Transverse colon (tissue), 4 donors: ENCODE measurements around the gene ABCA7. TPM values are rescaled to one million over a fixed set of nuclear protein-coding genes. Genes with fewer than 3 reads are reported as not detected.
A peak's percentile ranks its signal among the peaks of the same experiment; 100 is the strongest.

Experiments
- DNase-seq: peaks from one replicate; pipeline ENCODE4 v3.0.0-alpha.2; 2019
- H3K27ac ChIP-seq, 4 donors: fragments of 200-600 bp; sonication (generic); 2 replicates each; pipeline ENCODE4 v1.5.1; 2016 to 2018; ENCODE audit warnings: inconsistent platforms in 4 of 4
- H3K27me3 ChIP-seq: fragments of 200-600 bp; sonication (generic); 2 replicates; pipeline ENCODE4 v1.5.1; 2017; ENCODE audit warnings: inconsistent platforms
- H3K36me3 ChIP-seq, 4 donors: fragments of 200-600 bp; sonication (generic); 2 replicates each; pipeline ENCODE4 v1.5.1; 2017 to 2019; ENCODE audit warnings: inconsistent platforms in 4 of 4
- H3K4me1 ChIP-seq, 4 donors: fragments of 200-600 bp; sonication (generic); 2 replicates each; pipeline ENCODE4 v1.5.1; 2017 to 2020; ENCODE audit warnings: inconsistent platforms in 4 of 4
- H3K4me3 ChIP-seq, 4 donors: fragments of 200-600 bp; sonication (generic); 1 replicate in 1 of 4; 2 replicates in 3 of 4; pipeline versions ENCODE4 v1.5.1 to v1.6.1; 2017 to 2019; ENCODE audit warnings: inconsistent platforms in 4 of 4
- H3K9me3 ChIP-seq, 2 donors: fragments of 200-600 bp; sonication (generic); 2 replicates each; pipeline ENCODE4 v1.5.1; 2017 to 2019; ENCODE audit warnings: inconsistent platforms in 2 of 2
- CTCF ChIP-seq, 5 experiments: fragments of 200-600 bp in 3 of 5; fragments of 450-650 bp in 2 of 5; sonication (generic) in 3 of 5; IDR thresholded peaks; 1 replicate in 2 of 5; 2 replicates in 3 of 5; pipeline ENCODE4 v1.5.1; 2016 to 2017; ENCODE audit warnings: antibody characterized with exemption in 5 of 5, inconsistent platforms in 3 of 5, mild to moderate bottlenecking in 2 of 5, moderate library complexity in 1 of 5
- EP300 ChIP-seq: sonication (generic); formaldehyde crosslinking; IDR thresholded peaks from one replicate; pipeline ENCODE4 v1.6.1; 2017; ENCODE audit warnings: antibody characterized with exemption, low read depth
- POLR2A ChIP-seq: fragments of 450-650 bp; IDR thresholded peaks from one replicate; pipeline ENCODE4 v1.6.1; 2016; ENCODE audit warnings: antibody characterized with exemption, mild to moderate bottlenecking, moderate library complexity
- POLR2AphosphoS5 ChIP-seq, 3 donors: sonication (generic); formaldehyde crosslinking; IDR thresholded peaks; one replicate each; pipeline ENCODE4 v1.6.1; 2016; ENCODE audit warnings: antibody characterized with exemption in 3 of 3
- WGBS, 2 donors: methylation state at CpG; one replicate each; pipeline ENCODE4 v1.1.5; 2018; ENCODE audit warnings: low coverage in 1 of 2; 5-methylcytosine and 5-hydroxymethylcytosine counted together
- in situ Hi-C, 4 donors: fragments of 200-750 bp; cut with MboI; loops; one replicate each; pipeline versions ENCODE4 v1.15.0 to v1.15.1; 2017; ENCODE audit warnings: low sequenced_read_pairs in 3 of 4, low pct_ligation_motif_present in 1 of 4, low pct_unique_long_range_greater_than_20kb in 1 of 4
- intact Hi-C: fragments of 100-400 bp; cut with DNase I; formaldehyde crosslinking; loops from one replicate; pipeline ENCODE4 v1.15.1; 2023; ENCODE audit warnings: low total_unique reads
- total RNA-seq, 4 donors: library from RNA; depleted of rRNA; stranded (reverse); fragments of >200 nt; gene quantifications; one replicate each; pipeline ENCODE4 v1.1.0, GENCODE V29; 2016

ABCA7 gene
- total RNA-seq, 4 donors from 2014 or later: 47.1 to 128 (median 82.0) TPM

- H3K36me3 ChIP-seq: no peaks in the 10 kb centered on the region
- H3K27ac ChIP-seq: no peak overlapping the region
- H3K27me3 ChIP-seq: no peaks in the 10 kb centered on the region
- no peak overlapping the region for H3K4me3 ChIP-seq
- no peaks in the 10 kb centered on the region for H3K9me3 ChIP-seq
- H3K4me1 ChIP-seq: peaks cover 0 to 60% (median 30%) of the 10 kb centered on the region in 4 donors
- in situ Hi-C loops: no loop called here
- peak; percentile 45 for DNase-seq
- no peak for TF ChIP-seq EP300
- TF ChIP-seq CTCF (IDR thresholded peaks at IDR 0.05): no peak
- no peak for TF ChIP-seq POLR2A
- no peak for TF ChIP-seq POLR2AphosphoS5 (IDR thresholded peaks at IDR 0.05)
- 85% methylated on average over 41 of the region's 45 CpGs; no CpG with 5 or more reads in 1 of the 2 donors for WGBS, 2 donors
- intact Hi-C loops: no loop called here
Observed at GRCh38 chr19:1079566-1080111, 39.7 kb downstream of the ABCA7 start.

DNA sequence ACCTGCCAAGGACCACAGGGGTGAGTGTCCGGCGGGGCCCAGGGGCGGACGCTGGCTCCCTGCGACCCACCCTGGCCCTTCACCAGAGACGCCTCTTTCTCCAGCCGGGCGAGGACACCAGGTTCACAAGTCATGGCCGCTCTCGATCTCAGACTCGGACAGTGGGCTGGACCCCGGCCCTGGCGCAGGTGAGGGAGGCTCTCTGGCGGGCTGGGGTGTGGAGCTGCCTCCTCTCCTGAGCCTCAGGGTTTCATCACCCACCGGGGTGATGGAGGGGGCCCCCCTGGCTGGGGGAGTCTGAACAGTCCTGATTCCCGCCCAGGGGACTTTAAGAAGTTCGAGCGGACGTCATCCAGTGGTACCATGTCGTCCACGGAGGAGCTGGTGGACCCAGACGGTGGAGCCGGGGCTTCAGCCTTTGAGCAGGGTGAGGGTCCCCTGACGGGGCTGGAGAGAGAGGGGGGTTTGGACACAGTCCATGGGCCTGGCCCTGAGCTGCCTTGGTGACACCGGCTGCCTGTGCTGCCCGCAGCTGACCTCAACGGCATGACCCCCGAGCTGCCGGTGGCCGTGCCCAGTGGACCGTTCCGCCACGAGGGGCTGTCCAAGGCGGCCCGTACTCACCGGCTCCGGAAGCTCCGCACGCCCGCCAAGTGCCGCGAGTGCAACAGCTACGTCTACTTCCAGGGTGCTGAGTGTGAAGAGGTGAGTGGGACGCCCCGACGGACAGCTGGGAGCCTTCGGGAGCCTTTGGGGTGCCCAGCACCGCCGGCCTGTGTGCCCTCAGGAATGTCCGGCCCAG is 40.7 kb downstream of the ABCA7 start:
- H3K9me3 ChIP-seq: no peaks in the 10 kb centered on the region
- H3K4me1 ChIP-seq: peaks cover 0 to 53% (median 22%) of the 10 kb centered on the region in 4 donors
- H3K27ac ChIP-seq: no peak overlapping the region
- 95% methylated on average over 40 of the region's 50 CpGs; no CpG with 5 or more reads in 1 of the 2 donors for WGBS, 2 donors
- intact Hi-C loops: no loop called here
- DNase-seq: no peak
- H3K36me3 ChIP-seq: no peaks in the 10 kb centered on the region
- no peak overlapping the region for H3K4me3 ChIP-seq
- in situ Hi-C loops: no loop called here
- no peaks in the 10 kb centered on the region for H3K27me3 ChIP-seq
- TF ChIP-seq EP300: no peak
- TF ChIP-seq POLR2A: no peak
- no peak for TF ChIP-seq CTCF (IDR thresholded peaks at IDR 0.05)
- no peak for TF ChIP-seq POLR2AphosphoS5 (IDR thresholded peaks at IDR 0.05)

DNA sequence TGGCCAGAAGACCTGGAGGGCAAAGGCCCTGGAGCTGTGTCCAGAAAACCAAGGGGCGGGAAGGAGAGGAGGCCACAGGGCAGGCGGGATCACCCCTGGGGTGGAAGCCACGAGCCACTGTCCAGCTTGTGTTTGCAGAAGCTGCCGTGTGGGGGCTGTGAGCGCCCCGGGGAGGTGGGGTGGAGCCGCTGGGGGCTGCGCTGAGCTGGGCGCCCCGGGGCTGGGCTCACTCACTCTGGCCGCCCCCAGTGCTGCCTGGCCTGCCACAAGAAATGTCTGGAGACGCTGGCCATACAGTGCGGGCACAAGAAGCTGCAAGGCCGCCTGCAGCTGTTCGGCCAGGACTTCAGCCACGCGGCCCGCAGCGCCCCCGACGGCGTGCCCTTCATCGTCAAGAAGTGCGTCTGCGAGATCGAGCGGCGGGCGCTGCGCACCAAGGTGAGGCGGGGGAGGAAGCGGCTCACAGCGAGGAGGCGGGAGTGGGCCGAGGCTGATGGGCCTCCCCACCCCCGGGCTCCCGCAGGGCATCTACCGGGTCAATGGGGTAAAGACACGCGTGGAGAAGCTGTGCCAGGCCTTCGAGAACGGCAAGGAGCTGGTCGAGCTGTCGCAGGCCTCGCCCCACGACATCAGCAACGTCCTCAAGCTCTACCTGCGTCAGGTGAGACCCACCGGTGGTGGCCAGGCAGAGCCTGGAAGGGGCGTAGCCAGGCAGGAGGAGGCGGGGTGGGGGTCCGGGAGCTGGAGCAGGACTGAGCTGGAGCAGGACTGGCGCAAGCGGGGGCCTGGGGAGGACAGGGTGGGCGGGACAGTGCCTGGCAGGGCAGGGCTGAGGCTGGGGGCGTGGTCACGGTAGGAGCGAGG is 41.6 kb downstream of the ABCA7 start:
- Histone ChIP-seq H3K4me3 (peak overlapping the region in 2 of 4 donors; percentile 7 to 15), H3K36me3 (no peaks in the 10 kb centered on the region), H3K27ac (peak overlapping the region; percentile 35 to 73 (median 64))

More for the DNA sequence above, 41.6 kb downstream of the ABCA7 start:
- DNase-seq: no peak
- H3K4me1 ChIP-seq: peaks cover 0 to 44% (median 19%) of the 10 kb centered on the region in 4 donors
- intact Hi-C loops: no loop called here
- TF ChIP-seq EP300 (no peak), CTCF (IDR thresholded peaks at IDR 0.05) (no peak), POLR2A (no peak), POLR2AphosphoS5 (IDR thresholded peaks at IDR 0.05) (no peak)
- 77% methylated on average over 46 of the region's 58 CpGs; no CpG with 5 or more reads in 1 of the 2 donors for WGBS, 2 donors
- no peaks in the 10 kb centered on the region for H3K9me3 ChIP-seq
- in situ Hi-C loops: no loop called here
- H3K27me3 ChIP-seq: no peaks in the 10 kb centered on the region
